Fibroblast of pulmonary artery (primary cell): ENCODE measurements around the gene C16orf54.
"Not testable (repeated sequence)": the region's sequence is repeated elsewhere in the genome, so short reads cannot be mapped to it uniquely, and the experiment has no call there.

ENCODE experiments used
- DNase-seq: peaks from one replicate; pipeline ENCODE4 v3.0.0-alpha.2; 2010; ENCODE audit warnings: low read depth
- H3K4me3 ChIP-seq: replicated peaks from 2 replicates; pipeline ENCODE4 v1.5.1; 2011; ENCODE audit warnings: low read depth, mild to moderate bottlenecking, control low read depth, low read length, moderate library complexity
- TF ChIP-seq, protein P1 (sequence below): IDR thresholded peaks from 2 replicates; pipeline ENCODE4 v1.5.1; 2011; ENCODE audit warnings: mild to moderate bottlenecking, control low read depth, low read length, inconsistent platforms; ENCODE audit errors: missing control alignments

The C16orf54 gene

GRCh38 chr16:29743827-29744531 is 1.8 kb downstream of the C16orf54 start:
- no peak for DNase-seq
- TF ChIP-seq, protein P1, sequence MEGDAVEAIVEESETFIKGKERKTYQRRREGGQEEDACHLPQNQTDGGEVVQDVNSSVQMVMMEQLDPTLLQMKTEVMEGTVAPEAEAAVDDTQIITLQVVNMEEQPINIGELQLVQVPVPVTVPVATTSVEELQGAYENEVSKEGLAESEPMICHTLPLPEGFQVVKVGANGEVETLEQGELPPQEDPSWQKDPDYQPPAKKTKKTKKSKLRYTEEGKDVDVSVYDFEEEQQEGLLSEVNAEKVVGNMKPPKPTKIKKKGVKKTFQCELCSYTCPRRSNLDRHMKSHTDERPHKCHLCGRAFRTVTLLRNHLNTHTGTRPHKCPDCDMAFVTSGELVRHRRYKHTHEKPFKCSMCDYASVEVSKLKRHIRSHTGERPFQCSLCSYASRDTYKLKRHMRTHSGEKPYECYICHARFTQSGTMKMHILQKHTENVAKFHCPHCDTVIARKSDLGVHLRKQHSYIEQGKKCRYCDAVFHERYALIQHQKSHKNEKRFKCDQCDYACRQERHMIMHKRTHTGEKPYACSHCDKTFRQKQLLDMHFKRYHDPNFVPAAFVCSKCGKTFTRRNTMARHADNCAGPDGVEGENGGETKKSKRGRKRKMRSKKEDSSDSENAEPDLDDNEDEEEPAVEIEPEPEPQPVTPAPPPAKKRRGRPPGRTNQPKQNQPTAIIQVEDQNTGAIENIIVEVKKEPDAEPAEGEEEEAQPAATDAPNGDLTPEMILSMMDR, result no peak

DNA sequence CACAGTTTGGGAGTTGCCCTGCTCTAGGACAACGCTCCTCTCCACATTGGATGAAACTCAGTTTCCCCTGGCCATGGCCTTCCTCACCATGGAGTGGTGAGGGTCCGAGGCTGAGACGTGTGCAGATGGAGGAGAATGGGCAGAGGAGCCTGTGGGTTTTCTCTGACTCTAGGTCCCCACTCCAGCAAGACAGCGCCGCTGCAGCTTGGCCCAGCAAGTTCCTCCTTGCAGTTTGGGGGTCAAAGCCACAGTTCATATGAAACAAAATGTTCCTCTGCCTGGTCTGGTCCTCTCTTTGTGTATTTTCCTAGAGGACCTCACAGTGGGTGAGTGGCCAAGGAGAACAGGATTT is 2.3 kb downstream of the C16orf54 start:
- no peak overlapping the region for H3K4me3 ChIP-seq
- no peak for DNase-seq
- TF ChIP-seq, protein P1, result no peak

More at GRCh38 chr16:29743827-29744531, 1.8 kb downstream of the C16orf54 start:
- no peak overlapping the region for H3K4me3 ChIP-seq

DNA sequence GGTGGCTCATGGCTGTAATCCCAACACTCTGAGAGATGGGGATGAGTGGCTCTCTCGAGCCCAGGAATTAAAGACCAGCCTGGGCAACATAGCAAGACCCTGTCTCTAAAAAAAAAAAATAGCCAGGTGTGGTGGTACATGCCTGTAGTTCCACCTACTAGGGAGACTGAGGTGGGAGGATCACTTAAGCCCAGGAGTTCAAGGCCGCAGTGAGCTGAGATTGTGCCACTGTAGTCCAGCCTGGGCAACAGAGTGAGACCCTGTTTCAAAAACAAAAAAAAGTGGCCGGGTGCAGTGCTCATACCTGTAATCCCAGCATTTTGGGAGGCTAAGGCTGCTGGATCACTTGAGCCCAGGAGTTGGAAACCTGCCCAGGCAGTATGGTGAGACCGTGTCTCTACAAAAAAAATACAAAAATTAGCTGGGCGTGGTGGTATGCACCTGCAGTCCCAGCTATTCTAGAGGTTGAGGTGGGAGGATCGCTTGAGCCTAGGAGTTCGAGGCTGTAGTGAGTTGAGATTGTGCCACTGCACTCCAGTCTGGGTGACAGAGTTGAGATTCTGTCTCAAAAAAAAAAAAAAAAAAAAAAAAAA is 3.0 kb downstream of the C16orf54 start:
- no peak overlapping the region for H3K4me3 ChIP-seq
- no peak for DNase-seq
- TF ChIP-seq, protein P1, result no peak

DNA sequence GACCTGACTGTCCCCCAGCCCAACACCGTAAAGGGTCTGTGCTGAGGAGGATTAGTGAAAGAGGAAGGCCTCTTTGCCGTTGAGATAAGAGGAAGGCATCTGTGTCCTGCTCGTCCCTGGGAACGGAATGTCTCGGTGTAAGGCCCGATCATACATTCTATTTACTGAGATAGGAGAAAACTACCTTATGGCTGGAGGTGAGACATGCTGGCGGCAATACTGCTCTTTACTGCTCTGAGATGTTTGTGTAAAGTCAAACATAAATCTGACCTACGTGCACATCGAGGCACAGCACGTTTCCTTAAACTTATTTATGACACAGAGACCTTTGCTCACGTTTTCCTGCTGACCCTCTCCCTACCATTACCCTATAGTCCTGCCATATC is 5.2 kb downstream of the C16orf54 start:
- DNase-seq, H3K4me3 ChIP-seq: not testable (repeated sequence)

GRCh38 chr16:29739927-29740629 is 5.7 kb downstream of the C16orf54 start:
- DNase-seq, result not testable (repeated sequence)

DNA sequence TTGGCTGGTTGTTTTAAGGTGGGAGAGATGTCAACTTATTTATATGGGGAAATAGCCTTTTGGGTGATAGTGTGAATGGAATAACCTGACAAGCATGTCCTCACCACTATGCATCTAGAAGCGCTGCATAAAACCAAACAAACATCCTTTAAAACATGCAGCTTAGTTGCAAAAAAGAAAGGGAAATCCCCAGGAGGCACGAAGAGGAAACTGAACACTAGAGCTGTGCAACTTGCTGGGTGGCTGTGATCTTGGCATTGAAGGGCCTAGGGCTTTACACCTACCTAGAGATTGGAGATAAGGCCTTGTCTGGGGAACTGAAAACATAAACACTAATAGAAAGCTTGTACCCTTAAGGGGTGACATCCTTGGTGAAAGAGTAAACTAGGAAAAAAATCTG is 7.3 kb downstream of the C16orf54 start:
- DNase-seq, result no peak
- no peak overlapping the region for H3K4me3 ChIP-seq
- TF ChIP-seq, protein P1, result no peak

More at GRCh38 chr16:29739927-29740629, 5.7 kb downstream of the C16orf54 start:
- not testable (repeated sequence) for H3K4me3 ChIP-seq

GRCh38 chr16:29737713-29738112 is 8.1 kb downstream of the C16orf54 start:
- DNase-seq, result no peak
- TF ChIP-seq, protein P1, result no peak
- H3K4me3 ChIP-seq, result no peak overlapping the region

DNA sequence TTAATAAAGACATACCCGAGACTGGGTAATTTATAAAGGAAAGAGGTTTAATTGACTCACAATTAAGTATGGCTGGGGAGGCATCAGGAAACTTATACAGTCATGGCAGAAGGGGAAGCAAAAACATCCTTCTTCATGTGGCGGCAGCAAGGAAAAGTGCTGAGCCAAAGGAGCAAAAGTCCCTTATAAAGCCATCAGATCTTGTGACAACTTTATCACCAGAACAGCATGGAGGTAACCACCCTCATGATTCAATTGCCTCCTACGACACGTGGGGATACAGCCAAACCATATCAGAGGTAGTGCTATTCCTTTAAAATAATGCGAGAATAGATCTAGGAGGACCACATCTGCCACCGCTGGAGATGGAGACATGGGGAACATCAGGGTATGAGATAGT is 9.0 kb downstream of the C16orf54 start:
- TF ChIP-seq, protein P1, result no peak
- no peak overlapping the region for H3K4me3 ChIP-seq
- no peak for DNase-seq
